BE2C (cell line): ENCODE measurements around the gene DLX4.

ENCODE experiments used
- DNase-seq: peaks from one replicate; pipeline ENCODE4 v3.0.0-alpha.2; 2020
- H3K27me3 ChIP-seq: fragments of 250-450 bp; sonication (Bioruptor Pico); 2 replicates; pipeline ENCODE4 v1.5.1; 2020; ENCODE audit warnings: mild to moderate bottlenecking
- H3K36me3 ChIP-seq: fragments of 250-450 bp; sonication (Bioruptor Pico); 2 replicates; pipeline ENCODE4 v1.5.1; 2020; ENCODE audit warnings: mild to moderate bottlenecking
- H3K4me1 ChIP-seq: fragments of 250-450 bp; sonication (Bioruptor Pico); 2 replicates; pipeline ENCODE4 v1.5.1; 2020
- H3K4me3 ChIP-seq: 2 replicates; pipeline ENCODE4 v1.5.1; 2011; ENCODE audit warnings: low read depth, low read length
- H3K9me3 ChIP-seq: fragments of 250-450 bp; sonication (Bioruptor Pico); 2 replicates; pipeline ENCODE4 v1.5.1; 2020
- CTCF ChIP-seq: IDR thresholded peaks from 2 replicates; pipeline ENCODE4 v1.5.1; 2012; ENCODE audit warnings: mild to moderate bottlenecking, low read depth, low read length

DLX4 gene

DNA sequence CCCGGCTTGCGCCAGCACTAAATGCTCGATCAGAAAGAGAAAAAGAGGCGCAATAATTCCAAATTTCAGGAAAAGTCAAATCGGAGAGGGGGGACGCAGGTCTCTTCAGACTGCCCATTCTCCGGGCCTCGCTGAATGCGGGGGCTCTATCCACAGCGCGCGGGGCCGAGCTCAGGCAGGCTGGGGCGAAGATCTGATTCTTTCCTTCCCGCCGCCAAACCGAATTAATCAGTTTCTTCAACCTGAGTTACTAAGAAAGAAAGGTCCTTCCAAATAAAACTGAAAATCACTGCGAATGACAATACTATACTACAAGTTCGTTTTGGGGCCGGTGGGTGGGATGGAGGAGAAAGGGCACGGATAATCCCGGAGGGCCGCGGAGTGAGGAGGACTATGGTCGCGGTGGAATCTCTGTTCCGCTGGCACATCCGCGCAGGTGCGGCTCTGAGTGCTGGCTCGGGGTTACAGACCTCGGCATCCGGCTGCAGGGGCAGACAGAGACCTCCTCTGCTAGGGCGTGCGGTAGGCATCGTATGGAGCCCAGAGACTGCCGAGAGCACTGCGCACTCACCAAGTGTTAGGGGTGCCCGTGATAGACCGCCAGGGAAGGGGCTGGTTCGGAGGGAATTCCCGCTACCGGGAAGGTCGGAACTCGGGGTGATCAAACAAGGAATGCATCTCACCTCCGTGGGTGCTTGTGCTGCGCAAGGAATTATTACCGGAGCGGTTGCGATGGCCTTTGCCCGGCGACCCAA is 4.0 kb upstream of the DLX4 start:
- Histone ChIP-seq H3K9me3 (no peaks in the 10 kb centered on the region), H3K27me3 (peaks cover 85% of the 10 kb centered on the region)
- DNase-seq = no peak

GRCh38 chr17:49965524-49965909 is 3.5 kb upstream of the DLX4 start:
- no peak for TF ChIP-seq CTCF
- no peak for DNase-seq
- no peaks in the 10 kb centered on the region for H3K4me1 ChIP-seq
- no peaks in the 10 kb centered on the region for H3K36me3 ChIP-seq
- H3K4me3 ChIP-seq = no peak overlapping the region
- no peaks in the 10 kb centered on the region for H3K9me3 ChIP-seq
- H3K27me3 ChIP-seq = peaks cover 90% of the 10 kb centered on the region

More for the DNA sequence above, 4.0 kb upstream of the DLX4 start:
- Histone ChIP-seq H3K4me3 (no peak overlapping the region), H3K36me3 (no peaks in the 10 kb centered on the region), H3K4me1 (no peaks in the 10 kb centered on the region)
- TF ChIP-seq CTCF = no peak

GRCh38 chr17:49966767-49967166 is 2.2 kb upstream of the DLX4 start:
- H3K4me3 ChIP-seq = no peak overlapping the region
- no peak for TF ChIP-seq CTCF
- DNase-seq = no peak
- no peaks in the 10 kb centered on the region for H3K36me3 ChIP-seq
- H3K4me1 ChIP-seq = no peaks in the 10 kb centered on the region
- peaks cover 97% of the 10 kb centered on the region for H3K27me3 ChIP-seq
- no peaks in the 10 kb centered on the region for H3K9me3 ChIP-seq

- H3K4me1 ChIP-seq = no peaks in the 10 kb centered on the region
- H3K27me3 ChIP-seq = peaks cover 97% of the 10 kb centered on the region
- no peak for TF ChIP-seq CTCF
- H3K4me3 ChIP-seq = no peak overlapping the region
- H3K36me3 ChIP-seq = no peaks in the 10 kb centered on the region
- no peaks in the 10 kb centered on the region for H3K9me3 ChIP-seq
- DNase-seq = no peak
Measured at GRCh38 chr17:49967205-49967604, 1.8 kb upstream of the DLX4 start.

DNA sequence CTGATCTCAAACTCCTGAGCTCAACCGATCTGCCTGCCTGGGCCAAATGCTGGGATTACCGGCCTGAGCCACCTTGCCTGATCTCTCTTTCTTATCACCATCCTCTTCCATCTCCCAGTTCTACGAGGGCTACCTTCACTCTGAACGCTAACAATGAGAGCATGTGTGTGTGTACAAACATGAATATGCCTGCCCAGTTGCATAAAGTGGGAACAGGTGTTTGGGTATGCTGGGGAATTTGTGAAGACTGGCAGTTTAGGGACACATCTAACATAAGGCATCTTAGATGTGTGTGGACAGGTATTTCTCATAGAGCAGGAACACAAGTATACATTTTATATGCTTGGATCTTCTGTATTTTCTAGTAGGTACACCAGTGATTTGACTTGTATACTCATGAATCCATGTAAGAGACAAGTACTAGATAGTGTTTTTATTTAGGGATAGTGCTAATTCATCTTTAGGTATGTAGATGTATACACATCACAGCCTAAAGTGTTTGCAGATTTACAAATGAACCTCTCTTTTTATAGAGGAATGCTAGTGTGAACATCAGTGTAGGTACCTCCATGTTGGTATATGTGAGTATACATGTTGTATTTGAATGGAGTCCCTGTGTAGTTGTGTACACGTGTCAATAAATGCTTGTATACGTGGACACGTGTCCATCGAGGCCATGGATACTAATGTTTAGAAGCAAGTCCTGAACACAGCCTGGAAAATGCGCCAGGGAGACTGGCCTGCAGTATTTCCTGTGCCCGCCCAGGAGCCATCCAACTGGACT is 1.2 kb upstream of the DLX4 start:
- Histone ChIP-seq H3K4me3 (peak overlapping the region; percentile 80), H3K27me3 (peaks cover 97% of the 10 kb centered on the region), H3K9me3 (no peaks in the 10 kb centered on the region), H3K4me1 (no peaks in the 10 kb centered on the region), H3K36me3 (no peaks in the 10 kb centered on the region)
- no peak for DNase-seq
- no peak for TF ChIP-seq CTCF
